BE2C (cell line): ENCODE results near the gene GBP4.

Experiments used
- DNase-seq: peaks from one replicate; pipeline ENCODE4 v3.0.0-alpha.2; 2020
- H3K27me3 ChIP-seq: fragments of 250-450 bp; sonication (Bioruptor Pico); 2 replicates; pipeline ENCODE4 v1.5.1; 2020; ENCODE audit warnings: mild to moderate bottlenecking
- H3K36me3 ChIP-seq: fragments of 250-450 bp; sonication (Bioruptor Pico); 2 replicates; pipeline ENCODE4 v1.5.1; 2020; ENCODE audit warnings: mild to moderate bottlenecking
- H3K4me1 ChIP-seq: fragments of 250-450 bp; sonication (Bioruptor Pico); 2 replicates; pipeline ENCODE4 v1.5.1; 2020
- H3K4me3 ChIP-seq: 2 replicates; pipeline ENCODE4 v1.5.1; 2011; ENCODE audit warnings: low read depth, low read length
- H3K9me3 ChIP-seq: fragments of 250-450 bp; sonication (Bioruptor Pico); 2 replicates; pipeline ENCODE4 v1.5.1; 2020
- CTCF ChIP-seq: IDR thresholded peaks from 2 replicates; pipeline ENCODE4 v1.5.1; 2012; ENCODE audit warnings: mild to moderate bottlenecking, low read depth, low read length

The GBP4 gene

DNA sequence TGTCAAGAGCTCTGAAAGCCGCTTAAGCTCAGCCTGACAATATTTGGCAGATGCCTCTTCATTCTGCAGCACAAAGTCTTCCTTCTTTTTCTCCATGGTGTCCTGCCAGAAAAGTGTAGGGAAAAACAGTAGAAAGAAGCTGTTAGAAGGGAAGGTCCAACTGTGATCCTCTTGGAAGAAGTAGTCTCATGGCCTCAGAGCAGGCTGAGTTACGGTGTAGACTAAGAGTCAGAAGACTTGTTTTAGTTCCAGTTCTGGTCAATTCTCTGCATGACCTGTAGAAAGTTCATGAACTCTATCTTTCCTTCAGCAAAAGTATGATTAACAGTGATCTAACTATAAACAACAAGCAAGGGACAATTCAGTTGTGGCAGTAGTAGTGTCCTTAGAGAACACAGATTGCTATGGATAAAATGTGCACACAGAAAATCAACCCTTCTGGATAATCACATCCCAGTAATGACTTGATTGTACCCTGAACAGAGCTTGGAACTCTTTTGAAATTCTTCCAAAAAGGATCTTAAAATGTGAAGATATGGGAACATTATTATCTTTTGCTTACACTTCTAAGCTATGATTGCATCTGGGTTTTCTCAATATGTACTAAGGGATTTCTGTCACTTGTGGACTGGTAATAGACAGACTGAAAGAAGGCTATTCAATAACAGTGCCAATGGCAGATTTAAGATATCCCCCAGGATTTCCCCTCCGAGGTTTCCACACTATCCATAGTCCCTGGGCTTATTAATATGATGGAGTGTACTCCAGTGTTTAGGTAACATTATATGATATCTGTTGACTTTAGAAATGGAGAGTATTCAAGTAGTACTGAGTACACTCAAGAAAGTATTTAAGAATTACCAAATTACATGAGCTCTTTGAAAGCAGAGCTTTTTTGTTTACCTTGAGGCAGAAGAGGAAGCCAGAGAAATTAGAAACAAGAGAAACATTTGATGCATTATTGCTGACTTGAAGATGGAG, 50.8 kb downstream of the GBP4 start:
- Histone ChIP-seq H3K4me3 (no peak overlapping the region), H3K9me3 (no peaks in the 10 kb centered on the region), H3K4me1 (no peaks in the 10 kb centered on the region), H3K27me3 (no peaks in the 10 kb centered on the region), H3K36me3 (no peaks in the 10 kb centered on the region)
- no peak for TF ChIP-seq CTCF
- DNase-seq = no peak

- TF ChIP-seq CTCF = no peak
- no peaks in the 10 kb centered on the region for H3K4me1 ChIP-seq
- no peak overlapping the region for H3K4me3 ChIP-seq
- H3K36me3 ChIP-seq = no peaks in the 10 kb centered on the region
- H3K27me3 ChIP-seq = no peaks in the 10 kb centered on the region
- no peaks in the 10 kb centered on the region for H3K9me3 ChIP-seq
- DNase-seq = no peak
Observed at GRCh38 chr1:89146721-89147120, 52.0 kb downstream of the GBP4 start.

DNA sequence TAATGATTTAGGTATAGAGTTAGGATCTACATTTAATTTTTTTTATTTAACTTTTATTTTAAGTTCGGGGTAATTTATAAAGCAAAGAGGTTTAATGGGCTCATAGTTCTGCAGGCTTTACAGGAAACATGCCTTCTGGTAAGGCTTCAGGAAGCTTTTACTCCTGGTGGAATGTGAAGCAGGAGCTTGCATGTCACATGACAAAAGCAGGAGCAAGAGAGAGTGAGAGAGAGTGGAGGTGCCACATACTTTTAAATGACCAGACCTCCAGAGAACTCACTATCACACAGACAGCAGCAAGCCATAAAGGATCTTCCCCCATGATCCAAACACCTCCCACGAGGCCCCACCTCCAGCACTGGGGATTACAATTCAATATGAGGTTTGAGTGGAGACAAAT, 55.3 kb downstream of the GBP4 start:
- no peak for TF ChIP-seq CTCF
- no peaks in the 10 kb centered on the region for H3K27me3 ChIP-seq
- H3K9me3 ChIP-seq = no peaks in the 10 kb centered on the region
- no peak for DNase-seq
- no peaks in the 10 kb centered on the region for H3K36me3 ChIP-seq
- H3K4me1 ChIP-seq = no peaks in the 10 kb centered on the region
- no peak overlapping the region for H3K4me3 ChIP-seq

- Histone ChIP-seq H3K4me3 (no peak overlapping the region), H3K9me3 (no peaks in the 10 kb centered on the region), H3K27me3 (no peaks in the 10 kb centered on the region), H3K4me1 (no peaks in the 10 kb centered on the region), H3K36me3 (no peaks in the 10 kb centered on the region)
- DNase-seq = no peak
- no peak for TF ChIP-seq CTCF
Observed at GRCh38 chr1:89142160-89142559, 56.6 kb downstream of the GBP4 start.

GRCh38 chr1:89133747-89134146, 65.0 kb downstream of the GBP4 start:
- TF ChIP-seq CTCF = no peak

More at GRCh38 chr1:89133747-89134146, 65.0 kb downstream of the GBP4 start:
- DNase-seq = no peak
- Histone ChIP-seq H3K9me3 (no peaks in the 10 kb centered on the region), H3K36me3 (no peaks in the 10 kb centered on the region), H3K4me3 (no peak overlapping the region), H3K4me1 (no peaks in the 10 kb centered on the region), H3K27me3 (no peaks in the 10 kb centered on the region)
